AG20443 (cell line): Measurements from ENCODE around the gene NKX6-2.

ENCODE experiments used
- DNase-seq: peaks from one replicate; pipeline ENCODE4 v3.0.0; 2012; ENCODE audit warnings: low spot score, mixed read lengths

Gene NKX6-2

DNA sequence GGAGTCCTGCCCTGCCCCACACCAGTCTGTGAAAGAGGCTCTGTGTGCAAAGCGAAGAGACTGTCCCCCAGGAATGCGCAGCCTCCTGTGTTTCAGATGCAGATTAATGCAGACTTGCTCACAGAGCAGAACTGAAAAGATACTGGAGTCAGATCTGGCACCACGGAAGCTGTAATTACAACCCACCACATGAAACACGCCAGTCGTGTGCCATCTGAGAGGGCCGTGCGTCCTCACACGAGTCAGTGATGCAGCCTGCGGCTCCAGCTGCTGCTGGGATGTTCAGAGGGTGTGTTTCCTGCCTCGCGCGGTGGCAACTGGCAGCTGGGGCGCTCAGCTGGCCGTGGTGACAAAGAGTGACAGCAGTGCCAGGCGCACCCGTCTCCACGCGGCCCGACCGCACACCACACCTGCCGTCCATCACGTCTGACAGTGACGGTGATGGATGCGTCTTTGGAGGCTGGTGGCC is 50.0 kb downstream of the NKX6-2 start:
- no peak for DNase-seq

GRCh38 chr10:132735341-132735775 is 50.6 kb downstream of the NKX6-2 start:
- DNase-seq, result no peak

- DNase-seq, result no peak
Observed at GRCh38 chr10:132733926-132734325, 52.0 kb downstream of the NKX6-2 start.
